HG03196 (cell line): Measurements from ENCODE around the gene SIM1.
"Not testable (repeated sequence)": the region's sequence is repeated elsewhere in the genome, so short reads cannot be mapped to it uniquely, and the experiment has no call there.

ENCODE experiments used
- ATAC-seq: cut with Tn5 transposase; IDR thresholded peaks from one replicate; pipeline ENCODE4 v1.9.1; 2021; ENCODE audit not compliant: unreplicated experiment

Gene SIM1

GRCh38 chr6:100354736-100355641 lies 109.7 kb downstream of the SIM1 start:
- not testable (repeated sequence) for ATAC-seq

GRCh38 chr6:100353276-100354015 lies 111.3 kb downstream of the SIM1 start:
- ATAC-seq = no peak

DNA sequence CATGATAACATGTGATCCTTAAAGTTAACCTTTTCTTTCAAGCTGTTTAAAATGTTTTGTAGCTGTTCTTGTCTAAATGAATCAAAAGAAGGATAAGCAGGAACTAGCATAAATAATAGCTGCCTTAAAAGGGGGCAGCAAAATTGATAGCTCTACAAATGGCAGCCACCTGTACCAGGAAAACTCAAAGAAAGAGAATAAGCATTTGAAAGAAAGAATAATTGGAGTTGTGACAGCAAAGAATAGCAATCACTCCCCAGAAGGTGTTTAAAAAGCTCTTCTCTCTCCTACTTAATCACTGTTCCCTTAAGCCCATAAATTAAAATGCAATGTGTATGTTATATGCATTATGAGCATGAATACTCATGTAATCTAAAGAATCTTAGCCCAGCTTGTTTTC lies 114.6 kb downstream of the SIM1 start:
- ATAC-seq = no peak

- ATAC-seq = no peak
Observed at GRCh38 chr6:100349366-100349765, 115.4 kb downstream of the SIM1 start.

DNA sequence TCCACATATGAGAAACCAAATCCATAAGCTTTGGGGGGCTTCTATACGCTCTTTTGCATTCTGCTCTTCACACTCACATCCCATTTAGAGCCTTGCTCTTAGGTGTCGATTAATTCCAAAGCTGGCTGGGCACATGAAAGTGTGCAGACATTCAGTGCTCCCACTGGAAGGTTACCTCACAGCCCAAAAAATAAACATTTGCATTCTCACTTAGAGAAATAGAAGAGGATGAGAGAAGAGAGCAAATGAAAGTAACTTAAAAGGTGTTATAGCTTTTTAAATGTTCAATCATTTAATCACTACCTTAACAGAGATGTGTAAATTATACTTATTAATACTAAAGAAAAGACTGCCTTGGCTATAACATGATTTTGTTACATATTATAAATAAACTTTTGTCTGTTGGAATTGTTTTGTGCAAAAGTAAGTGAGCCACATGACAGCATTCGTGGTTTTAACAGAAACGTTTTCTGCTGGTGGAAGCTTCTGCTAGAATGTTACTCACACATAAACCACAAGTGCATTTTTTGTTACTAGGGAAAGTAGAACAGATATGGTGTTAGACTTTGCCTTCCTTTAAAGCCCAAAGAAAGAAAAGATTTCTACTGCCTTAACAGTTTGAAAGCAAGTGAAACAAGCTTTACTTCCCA lies 116.7 kb downstream of the SIM1 start:
- ATAC-seq = peak; percentile 54

GRCh38 chr6:100346828-100347227 lies 117.9 kb downstream of the SIM1 start:
- no peak for ATAC-seq

GRCh38 chr6:100346203-100346602 lies 118.5 kb downstream of the SIM1 start:
- no peak for ATAC-seq

DNA sequence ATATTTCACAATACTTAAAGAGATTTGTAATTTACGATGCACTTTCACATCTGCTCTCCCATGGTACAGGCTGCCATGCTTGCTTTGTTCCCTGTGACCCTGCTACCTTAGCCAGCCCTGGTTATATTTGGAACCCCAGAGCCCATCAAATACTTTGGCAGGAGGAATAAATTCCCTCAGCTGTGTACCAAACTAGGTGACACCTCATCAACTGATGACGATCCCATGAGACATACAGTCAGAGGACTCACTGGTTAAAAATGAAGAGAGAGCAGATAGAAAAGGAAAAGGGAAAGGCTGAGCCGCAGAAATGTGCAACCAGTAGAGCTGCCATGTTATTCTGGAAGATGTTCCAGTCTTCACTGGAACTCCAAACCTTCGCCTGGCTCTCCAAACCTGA lies 120.0 kb downstream of the SIM1 start:
- ATAC-seq = no peak

DNA sequence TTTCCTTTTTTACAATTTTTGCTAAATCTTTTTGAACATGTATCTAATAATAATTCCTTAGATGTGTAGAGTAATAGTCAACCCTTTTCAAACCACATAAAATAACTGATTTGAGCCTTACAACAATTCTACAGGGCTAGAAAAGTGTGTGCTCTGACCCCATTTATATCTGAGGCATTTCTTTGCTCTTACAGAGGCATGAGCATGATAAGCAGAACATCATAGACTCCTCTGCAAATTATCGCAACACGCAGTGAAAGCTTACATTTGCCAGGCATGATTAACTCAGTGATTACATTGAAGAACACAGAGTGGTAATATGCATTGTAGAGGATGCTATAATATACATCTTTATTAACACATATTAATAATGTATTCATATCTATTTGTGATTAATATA lies 120.4 kb downstream of the SIM1 start:
- no peak for ATAC-seq

GRCh38 chr6:100343316-100344077 lies 121.2 kb downstream of the SIM1 start:
- ATAC-seq = no peak

GRCh38 chr6:100342830-100343229 lies 121.9 kb downstream of the SIM1 start:
- ATAC-seq = no peak

GRCh38 chr6:100339574-100340255 lies 125.0 kb downstream of the SIM1 start:
- ATAC-seq = no peak

DNA sequence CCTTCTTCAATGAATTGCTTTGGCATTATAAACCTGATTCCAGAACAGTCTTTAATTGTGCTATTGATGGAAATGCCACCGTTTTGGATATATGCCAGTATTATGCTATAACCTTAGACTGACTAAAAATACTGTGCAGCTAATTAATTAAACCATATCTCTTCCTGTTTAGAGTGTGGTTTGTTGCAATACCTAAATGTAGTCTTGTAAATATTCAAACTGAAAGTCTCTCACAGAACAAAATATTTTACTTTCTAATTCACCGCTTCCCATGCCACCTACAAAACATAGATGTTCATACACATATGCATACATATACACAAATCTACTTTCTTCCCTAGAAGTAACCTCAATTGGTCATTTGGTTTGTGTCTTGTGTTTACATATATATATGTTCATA lies 126.6 kb downstream of the SIM1 start:
- no peak for ATAC-seq

GRCh38 chr6:100336876-100337275 lies 127.8 kb downstream of the SIM1 start:
- ATAC-seq = no peak

DNA sequence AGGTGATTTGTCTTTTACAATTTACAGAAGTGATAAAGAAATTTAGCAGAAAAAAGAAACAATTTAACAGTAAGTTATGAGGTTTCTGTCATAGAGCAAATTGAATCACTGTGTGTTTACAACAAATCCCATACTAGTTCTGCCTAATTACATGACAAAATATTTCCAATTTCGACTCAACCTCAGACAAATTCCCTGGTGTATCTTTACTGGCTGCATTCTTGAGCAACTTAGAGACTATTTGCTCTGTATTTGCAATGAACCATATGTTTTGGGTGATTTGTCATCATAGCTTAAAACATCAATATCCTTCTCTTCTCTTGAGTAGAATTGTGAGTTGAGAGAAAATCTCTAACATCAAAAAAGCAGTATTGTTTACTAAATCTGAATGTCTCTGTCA lies 128.7 kb downstream of the SIM1 start:
- ATAC-seq = no peak
